ENCODE measurements around the gene ZIC4. TPM values are rescaled to one million over a fixed set of nuclear protein-coding genes. Genes with fewer than 3 reads are reported as not detected.

Gene ZIC4
- total and polyA plus RNA-seq, 7 donors, result not detected

GRCh38 chr3:147422196-147422595 is 15.9 kb upstream of the ZIC4 start:
- Histone ChIP-seq H3K9me3 (no peaks in the 10 kb centered on the region), H3K4me1 (peaks cover 0 to 40% (median 28%) of the 10 kb centered on the region in 4 donors), H3K36me3 (no peaks in the 10 kb centered on the region), H3K4me3 (no peak overlapping the region), H3K27ac (no peak overlapping the region), H3K27me3 (peaks cover 75 to 100% (median 86%) of the 10 kb centered on the region in 3 donors)
- WGBS, 2 donors, result 8 to 17% methylated on average over 15 of the region's 15 CpGs
- DNase-seq, result no peak
- intact Hi-C loops (cut with DNase I), result loop anchor here (5.0 kb wide), 2 partner anchors 35 to 60 kb away; no protein-coding TSS in a partner anchor
- peak in 1 of 4 donors; percentile 19 for TF ChIP-seq POLR2AphosphoS5 (IDR thresholded peaks at IDR 0.05)
- TF ChIP-seq POLR2A (IDR thresholded peaks at IDR 0.05), result no peak

GRCh38 chr3:147421184-147421912 is 15.0 kb upstream of the ZIC4 start:
- TF ChIP-seq CTCF (IDR thresholded peaks at IDR 0.05) (no peak), POLR2A (IDR thresholded peaks at IDR 0.05) (no peak), POLR2AphosphoS5 (IDR thresholded peaks at IDR 0.05) (no peak), EP300 (IDR thresholded peaks at IDR 0.05) (no peak)
- DNase-seq, result no peak
- WGBS, 2 donors, result 8 to 21% methylated on average over 53 of the region's 53 CpGs
- no peaks in the 10 kb centered on the region for H3K36me3 ChIP-seq
- peak overlapping the region in 1 of 4 donors; percentile 7 for H3K4me3 ChIP-seq
- H3K9me3 ChIP-seq, result no peaks in the 10 kb centered on the region
- intact Hi-C loops (cut with DNase I), result loop anchor here (5.0 kb wide), 2 partner anchors 34 to 59 kb away; no protein-coding TSS in a partner anchor
- no peak overlapping the region for H3K27ac ChIP-seq
- peaks cover 0 to 40% (median 28%) of the 10 kb centered on the region in 4 donors for H3K4me1 ChIP-seq
- H3K27me3 ChIP-seq, result peaks cover 79 to 100% (median 92%) of the 10 kb centered on the region in 3 donors

GRCh38 chr3:147420353-147421183 is 14.2 kb upstream of the ZIC4 start:
- no peak for DNase-seq
- intact Hi-C loops (cut with DNase I), result loop anchor here (5.0 kb wide), 2 partner anchors 33 to 58 kb away; no protein-coding TSS in a partner anchor
- Histone ChIP-seq H3K27me3 (peaks cover 84 to 100% (median 94%) of the 10 kb centered on the region in 3 donors), H3K27ac (no peak overlapping the region), H3K4me3 (peak overlapping the region in 1 of 4 donors; percentile 7), H3K36me3 (no peaks in the 10 kb centered on the region), H3K4me1 (peaks cover 0 to 40% (median 28%) of the 10 kb centered on the region in 4 donors), H3K9me3 (no peaks in the 10 kb centered on the region)
- WGBS, 2 donors, result 12 to 21% methylated on average over 32 of the region's 32 CpGs
- TF ChIP-seq EP300 (IDR thresholded peaks at IDR 0.05) (no peak), POLR2A (IDR thresholded peaks at IDR 0.05) (no peak), POLR2AphosphoS5 (IDR thresholded peaks at IDR 0.05) (no peak), CTCF (IDR thresholded peaks at IDR 0.05) (no peak)

GRCh38 chr3:147419781-147420224 is 13.5 kb upstream of the ZIC4 start:
- Histone ChIP-seq H3K36me3 (no peaks in the 10 kb centered on the region), H3K27me3 (peaks cover 81 to 100% (median 96%) of the 10 kb centered on the region in 3 donors), H3K27ac (no peak overlapping the region), H3K9me3 (peaks cover 0 to 5% (median 2%) of the 10 kb centered on the region in 4 donors), H3K4me3 (no peak overlapping the region), H3K4me1 (peaks cover 0 to 40% (median 28%) of the 10 kb centered on the region in 4 donors)
- TF ChIP-seq POLR2A (IDR thresholded peaks at IDR 0.05) (no peak), POLR2AphosphoS5 (IDR thresholded peaks at IDR 0.05) (no peak), EP300 (IDR thresholded peaks at IDR 0.05) (no peak), CTCF (IDR thresholded peaks at IDR 0.05) (no peak)
- no peak for DNase-seq
- 19 to 28% methylated on average over 10 of the region's 10 CpGs for WGBS, 2 donors
- intact Hi-C loops (cut with DNase I), result loop anchor here (5.0 to 10.0 kb wide), 3 partner anchors 33 to 655 kb away; no protein-coding TSS in a partner anchor

Data from sigmoid colon (tissue), 7 donors.